HuH-7.5 (cell line): ENCODE data around the gene NVL.
"Not testable (repeated sequence)": the region's sequence is repeated elsewhere in the genome, so short reads cannot be mapped to it uniquely, and the experiment has no call there.

Source experiments
- DNase-seq: peaks from one replicate; pipeline ENCODE4 v3.0.0; 2011; ENCODE audit warnings: low spot score

NVL gene

DNA sequence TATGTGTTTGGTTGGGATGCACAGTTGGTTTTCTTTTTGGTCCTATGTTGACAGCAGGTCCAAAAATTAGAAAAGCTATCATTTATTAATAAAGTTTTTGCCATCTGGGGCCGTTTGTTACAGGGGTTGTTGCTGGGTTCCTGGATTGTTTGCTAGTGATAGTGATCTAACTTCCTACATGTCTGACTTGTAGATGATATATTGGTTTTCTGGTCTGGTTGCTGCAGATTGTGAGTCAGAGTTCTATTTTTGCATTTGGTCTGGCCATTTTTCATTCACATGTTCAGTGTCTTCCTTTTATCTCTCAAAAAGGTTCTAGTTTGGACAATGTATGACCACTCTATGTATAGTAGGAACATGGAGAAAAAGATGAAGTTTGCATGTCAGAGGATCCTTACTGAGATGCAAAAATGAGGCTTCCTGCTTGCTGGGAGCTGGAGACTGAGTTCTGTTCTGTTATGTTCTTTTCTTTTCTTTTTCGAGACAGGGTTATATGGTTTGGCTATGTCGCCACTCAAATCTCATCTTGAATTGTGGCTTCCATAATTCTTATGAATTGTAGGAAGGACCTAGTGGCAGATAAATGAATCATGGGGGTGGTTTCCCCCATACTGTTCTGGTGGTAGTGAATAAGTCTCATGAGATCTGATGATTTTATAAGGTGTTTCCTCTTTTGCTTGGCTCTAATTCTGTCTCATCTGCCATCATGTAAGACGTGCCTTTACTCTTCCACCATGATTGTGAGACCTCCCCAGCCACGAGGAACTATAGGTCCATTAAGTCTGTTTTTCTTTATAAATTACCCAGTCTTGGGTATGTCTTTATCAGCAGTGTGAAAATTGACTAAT, 4.2 kb upstream of the NVL start:
- DNase-seq = no peak

DNA sequence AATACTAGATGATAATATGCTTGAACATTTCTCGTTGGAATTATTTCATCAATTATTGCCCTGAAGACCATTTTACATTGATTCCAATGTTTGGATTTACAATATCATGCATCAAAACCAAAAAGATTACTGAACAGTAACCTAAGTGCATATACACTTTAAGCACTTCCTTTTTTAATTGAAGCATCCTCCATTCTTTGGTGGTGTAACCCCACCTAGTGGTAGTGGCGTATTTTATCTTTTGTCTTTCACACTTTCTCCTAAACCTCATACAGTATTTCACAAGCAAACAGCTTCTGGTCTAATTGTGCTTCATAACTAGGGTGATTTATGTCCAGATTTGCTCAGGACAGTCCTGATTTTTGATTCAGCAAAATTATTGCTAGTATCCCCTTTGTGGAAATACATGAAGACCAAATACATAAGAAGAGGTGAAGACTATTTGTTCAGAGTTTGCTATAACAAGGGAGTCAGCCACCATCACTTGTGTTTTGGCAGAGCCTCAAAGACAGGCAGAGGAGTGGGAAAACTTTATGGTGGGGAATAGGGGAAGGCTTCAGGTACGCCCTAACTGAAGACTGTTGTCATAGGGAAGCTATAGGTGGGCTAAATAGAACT, 3.4 kb upstream of the NVL start:
- peak; percentile 18 for DNase-seq

DNA sequence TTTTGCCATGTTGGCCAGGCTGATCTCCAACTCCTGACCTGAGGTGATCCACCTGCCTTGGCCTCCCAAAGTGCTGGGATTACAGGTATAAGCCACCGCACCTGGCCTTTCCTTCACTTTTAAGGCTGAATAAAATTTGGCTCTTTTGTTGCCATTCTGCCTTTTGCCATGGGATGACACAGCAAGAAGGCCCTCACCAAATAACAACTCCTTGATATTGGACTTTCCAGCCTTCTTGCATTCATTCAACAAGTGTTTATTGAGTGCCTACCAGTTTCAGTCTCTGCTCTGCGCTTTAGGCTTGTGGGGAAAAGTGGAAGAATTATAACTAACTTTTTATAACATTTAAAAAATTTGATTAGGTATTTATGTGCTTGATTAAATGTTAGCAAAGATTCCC, 1.9 kb upstream of the NVL start:
- DNase-seq = no peak

DNA sequence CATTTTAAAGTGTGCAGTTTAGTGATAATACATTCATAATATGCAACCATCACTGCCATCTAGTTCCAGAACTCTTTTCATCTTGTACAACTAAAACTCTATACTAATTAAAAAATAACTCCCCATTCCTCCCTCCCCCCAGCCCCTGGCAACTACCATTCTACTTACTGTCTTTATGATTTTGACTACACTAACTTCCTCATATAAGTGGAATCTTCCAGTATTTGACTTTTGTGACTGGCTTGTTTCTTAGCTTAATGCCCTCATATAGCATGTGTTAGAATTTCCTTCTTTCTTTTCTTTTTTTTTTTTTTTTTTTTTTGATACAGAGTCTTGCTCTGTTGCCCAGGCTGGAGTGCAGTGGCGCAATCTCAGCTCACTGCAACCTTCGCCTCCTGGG, 1.4 kb upstream of the NVL start:
- no peak for DNase-seq

DNA sequence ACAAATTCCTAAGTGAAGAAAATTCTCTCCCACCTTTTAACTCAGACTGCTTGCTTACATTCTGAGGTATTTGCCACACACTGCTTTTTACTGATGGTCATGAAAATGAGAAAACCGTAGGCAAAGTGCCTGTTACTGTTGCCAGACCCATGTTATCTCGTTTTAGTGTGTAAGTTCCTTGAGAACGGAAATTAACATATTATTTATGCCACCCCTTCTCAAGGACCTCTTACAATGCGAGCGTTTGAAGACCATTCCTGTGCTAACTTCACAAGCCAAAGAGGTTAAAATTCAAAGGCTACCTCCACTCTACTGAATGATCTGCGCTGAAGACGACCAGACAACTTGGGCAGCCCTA, 509 bp downstream of the NVL start:
- DNase-seq = no peak

DNA sequence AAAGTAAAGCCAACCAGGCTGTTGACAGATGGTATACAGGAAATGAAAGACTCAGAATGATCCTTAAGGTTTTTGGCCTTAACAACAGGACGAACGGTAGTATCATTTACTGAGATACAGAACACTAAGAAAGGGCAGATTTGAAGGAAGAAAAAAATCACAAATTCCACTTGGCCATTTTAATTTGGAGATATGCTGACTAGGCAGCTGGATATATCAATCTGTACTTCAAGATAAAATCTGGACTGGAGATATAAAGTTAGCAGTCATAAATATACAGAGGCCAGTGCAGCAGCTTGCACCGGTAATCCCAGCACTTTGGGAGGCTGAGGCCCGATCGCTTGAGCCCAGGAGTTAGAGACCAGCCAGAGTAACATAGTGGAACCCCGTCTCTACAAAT, 1.3 kb downstream of the NVL start:
- no peak for DNase-seq

DNA sequence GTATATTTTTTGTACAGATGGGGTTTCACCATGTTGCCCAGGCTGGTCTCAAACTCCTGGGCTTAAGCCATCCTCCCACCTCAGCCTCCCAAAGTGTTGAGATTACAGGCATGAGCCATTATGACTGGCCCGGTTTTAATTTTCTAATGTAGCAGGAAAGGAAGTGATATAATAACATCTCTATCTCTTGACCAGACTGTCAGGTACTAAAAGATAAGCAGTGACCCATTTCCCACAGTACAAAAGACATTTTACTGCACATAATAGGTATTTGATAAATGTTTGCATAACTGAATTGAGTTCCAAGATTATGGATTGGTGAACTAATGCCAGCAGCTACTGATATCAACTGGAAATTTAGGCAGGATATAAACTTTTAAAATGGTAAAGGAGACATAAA, 4.0 kb downstream of the NVL start:
- no peak for DNase-seq

DNA sequence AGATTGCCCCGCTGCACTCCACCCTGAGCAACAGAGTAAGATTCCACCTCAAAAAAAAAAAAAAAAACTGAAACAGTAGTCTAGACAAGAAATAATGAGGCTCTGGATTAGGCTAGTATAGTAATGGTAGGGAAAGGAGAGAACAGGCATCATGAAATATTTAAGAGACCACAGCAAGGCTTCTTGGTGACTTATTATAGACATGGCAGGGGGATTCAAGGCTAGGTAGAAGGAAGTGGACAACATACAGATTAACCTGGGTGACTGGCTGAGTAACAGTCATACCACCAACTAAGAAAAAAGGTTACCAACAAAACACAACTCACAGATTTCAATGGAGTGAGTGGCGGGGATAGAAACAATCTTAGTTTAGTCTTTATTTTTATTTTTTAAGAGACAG, 8.3 kb downstream of the NVL start:
- no peak for DNase-seq

DNA sequence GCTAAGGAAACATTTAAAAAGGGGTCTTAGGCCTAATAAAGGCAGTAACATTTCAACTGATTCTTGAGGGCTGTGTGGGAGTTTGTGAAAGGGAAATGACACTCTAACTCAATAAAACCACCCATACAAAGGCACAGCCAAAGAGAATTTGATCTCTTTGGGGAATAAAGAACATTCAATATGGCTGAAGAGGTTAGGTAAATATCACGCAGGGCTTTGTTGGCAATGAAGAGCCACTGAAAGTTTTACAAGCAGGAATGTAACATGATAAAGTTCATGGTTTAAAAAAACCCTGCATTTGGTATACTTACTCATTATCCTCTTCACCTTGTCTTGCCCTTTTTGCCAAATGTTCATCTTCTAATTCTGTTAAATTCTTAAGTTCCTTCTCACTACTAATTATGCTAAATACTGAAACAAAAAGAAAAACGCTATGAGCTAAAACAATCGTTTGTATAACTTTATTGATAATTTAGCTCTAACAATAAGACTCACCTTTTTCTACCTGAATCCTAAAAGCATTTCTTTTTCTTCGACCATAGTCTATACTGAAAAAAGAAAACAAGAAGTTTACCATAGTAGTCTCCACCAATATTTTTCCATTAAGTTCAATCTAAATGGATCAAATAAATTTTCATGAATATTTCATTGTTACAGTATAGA, 12.5 kb downstream of the NVL start:
- DNase-seq = no peak

DNA sequence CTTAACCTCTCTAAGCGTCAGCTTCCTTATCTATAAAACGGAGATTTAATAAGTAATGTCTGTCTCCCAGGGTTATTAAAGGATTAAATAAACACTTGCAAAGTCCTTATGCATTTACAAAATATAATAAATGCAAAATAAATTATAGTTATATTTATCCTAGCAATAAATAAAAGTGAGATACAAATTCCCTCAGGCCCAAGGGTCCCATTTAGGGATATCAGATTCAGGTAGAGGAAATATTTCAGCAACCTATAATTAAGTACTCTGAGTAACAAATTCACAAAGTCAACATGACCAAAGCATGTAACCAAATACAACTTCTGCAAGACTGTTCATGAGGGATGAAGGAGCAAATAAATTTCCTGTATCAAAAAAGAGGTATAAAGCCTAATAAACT, 17.9 kb downstream of the NVL start:
- no peak for DNase-seq

DNA sequence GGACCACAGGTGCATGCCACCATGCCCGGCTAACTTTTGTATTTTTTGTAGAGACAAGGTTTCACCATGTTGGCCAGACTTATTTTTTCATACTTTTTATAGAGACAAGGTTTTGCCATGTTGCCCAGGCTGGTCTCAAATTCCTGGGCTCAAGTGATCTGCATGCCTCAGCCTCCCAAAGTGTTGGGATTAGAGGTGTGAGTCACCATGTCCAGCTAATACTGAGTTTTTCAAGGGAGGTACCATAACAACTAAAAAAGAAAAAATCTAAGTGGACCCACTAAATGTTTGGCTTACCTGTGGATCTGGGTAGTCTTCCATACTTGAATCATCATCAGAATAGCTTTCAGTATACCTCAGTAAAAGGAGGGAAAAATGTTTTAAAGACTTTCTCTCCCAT, 18.5 kb downstream of the NVL start:
- not testable (repeated sequence) for DNase-seq

DNA sequence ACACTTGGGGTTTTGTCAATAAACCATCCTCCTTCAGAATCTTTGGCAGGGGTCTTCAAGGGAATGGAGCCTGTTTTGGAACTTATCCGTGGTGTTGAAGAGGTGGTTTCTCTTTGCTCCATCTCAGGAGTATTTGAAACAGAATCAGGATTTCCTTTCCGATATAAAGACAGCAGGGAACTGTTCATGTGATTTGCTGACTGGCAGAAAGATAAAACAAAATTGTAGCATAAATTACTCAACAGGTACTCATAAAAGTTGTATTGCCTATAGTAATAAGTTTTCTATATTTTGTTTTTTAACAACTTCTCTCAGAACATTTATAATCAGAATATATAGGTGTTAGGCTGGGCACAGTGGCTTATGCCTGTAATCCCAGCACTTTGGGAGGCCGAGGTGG, 21.9 kb downstream of the NVL start:
- no peak for DNase-seq

DNA sequence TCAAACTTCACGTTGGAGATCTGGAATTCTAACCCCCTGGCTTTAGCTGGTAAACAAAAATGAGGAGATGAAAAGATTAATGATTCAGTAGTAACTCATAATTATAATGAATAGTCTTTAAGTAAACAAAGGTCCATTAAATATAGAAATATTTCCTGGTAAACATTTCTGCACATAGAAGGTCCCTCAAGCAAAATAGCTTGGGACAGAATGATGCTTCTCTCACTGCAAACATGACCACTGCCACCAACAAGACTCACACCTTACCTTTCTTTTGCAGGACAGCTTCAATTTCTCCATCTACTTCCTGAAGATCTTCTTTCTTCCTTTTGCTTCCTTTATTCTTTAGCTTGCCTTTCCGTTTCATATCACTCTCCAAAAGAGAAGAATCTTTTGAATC, 25.2 kb downstream of the NVL start:
- no peak for DNase-seq

DNA sequence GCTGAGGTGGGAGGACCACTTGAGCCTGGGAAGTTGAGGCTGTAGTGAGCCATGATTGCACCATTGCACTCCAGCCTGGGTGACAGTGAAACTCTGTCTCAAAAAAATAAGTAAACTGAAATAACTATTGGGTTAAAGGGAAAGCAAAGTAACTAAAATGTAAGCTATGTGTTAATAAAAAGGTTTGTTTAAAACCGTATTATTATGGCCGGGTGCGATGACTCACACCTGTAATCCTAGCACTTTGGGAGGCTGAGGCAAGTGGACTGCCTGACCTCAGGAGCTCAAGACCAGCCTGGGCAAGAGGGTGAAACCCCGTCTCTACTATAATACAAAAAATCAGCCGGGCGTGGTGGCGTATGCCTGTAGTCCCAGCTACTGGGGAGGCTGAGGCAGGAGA, 27.0 kb downstream of the NVL start:
- DNase-seq = no peak

DNA sequence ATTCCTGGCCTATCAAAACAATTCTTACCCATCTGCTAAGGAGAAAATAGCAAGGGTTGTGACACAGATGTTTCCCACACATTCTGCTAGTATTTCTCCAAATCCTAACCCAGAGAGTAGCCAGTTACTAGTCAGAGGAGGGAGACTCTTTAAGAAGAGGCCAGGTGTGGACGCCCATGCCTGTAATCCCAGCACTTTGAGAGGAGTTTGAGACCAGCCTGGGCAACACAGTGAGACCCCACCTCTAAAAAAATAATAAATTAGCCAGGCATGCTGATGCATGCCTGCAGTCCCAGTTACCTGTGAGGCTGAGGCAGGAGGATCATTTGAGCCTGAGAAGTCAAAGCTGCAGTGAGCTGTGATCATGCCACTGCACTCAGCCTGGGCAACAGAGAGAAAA, 28.6 kb downstream of the NVL start:
- no peak for DNase-seq

DNA sequence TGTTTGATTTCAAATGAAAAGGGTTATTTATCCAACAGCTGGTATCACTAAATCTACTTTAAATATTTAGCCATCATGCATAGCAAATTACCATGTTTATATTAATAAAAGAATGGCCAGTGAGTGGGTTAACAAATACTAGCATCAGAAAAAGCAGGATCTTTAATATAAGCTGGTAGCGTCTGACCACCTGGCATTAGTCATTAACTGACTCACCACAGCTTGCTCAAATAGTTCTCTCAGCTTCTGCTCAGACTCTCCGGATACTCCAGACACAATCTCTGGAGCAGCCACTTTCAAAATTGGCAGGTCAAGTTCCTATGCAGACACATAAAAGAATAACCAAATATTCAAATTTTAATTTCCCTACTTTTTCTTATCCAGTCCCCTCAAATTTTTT, 29.6 kb downstream of the NVL start:
- DNase-seq = no peak

DNA sequence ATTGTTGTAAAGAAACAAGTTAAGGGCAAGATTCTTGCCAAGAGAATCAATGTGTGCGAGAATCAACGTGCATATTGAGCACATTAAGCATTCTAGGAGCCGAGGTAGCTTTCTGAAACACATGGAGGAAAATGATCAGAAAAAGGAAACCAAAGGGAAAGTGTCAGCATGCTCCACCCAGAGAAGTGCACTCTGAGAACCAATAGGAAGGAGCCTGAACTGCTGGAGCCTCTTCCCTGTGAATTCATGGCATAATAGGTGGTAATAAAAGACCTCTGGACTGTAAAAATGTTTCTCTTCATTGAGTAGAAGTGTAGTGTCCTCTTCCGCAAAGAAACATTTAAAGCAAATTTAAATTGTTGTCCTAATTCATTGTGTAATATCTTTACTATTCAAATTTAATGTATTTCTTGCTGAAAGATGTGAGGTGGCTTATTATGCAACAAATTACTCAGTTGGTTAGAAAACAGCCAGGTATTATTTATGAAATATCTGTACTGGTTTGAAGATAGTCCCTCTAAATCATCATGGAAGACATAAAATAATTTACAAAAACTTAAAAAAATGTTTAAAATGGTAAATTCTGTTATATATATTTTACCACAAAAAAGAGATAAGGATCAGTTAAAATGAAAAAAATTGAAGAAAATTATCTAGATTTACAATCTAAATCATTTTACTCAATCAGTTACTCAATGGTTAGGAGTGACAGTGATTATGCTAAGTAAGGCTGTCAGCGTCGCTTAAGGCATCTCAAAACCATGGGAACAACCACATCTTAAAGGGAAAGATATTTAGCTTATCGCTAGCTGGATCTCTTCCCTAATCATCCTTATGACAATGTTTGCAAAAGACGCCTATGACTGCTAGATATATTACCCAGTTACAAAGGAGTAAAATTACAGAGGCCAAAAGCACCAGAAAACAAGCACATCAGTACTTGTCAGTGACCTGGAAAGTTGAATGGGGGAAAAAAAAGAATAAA, 31.3 kb downstream of the NVL start:
- no peak for DNase-seq

DNA sequence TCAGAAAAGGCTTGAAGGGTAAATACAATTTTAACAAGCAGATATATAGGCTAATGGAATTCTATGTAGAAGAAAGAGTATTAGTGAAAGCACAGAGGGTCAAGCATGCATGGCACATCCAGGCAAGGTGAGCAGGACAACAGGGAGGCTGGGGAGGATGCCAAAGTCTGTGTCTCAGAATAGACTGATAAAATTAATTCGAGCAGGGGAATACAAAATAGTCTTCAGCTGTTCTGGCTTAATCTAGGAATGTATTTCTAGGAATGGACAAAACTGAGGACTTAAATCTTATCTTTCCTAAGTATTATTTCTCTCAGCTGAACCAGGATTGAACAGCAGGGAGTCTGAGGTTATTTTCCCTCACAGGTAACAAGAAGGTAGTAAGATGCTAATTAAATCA, 35.2 kb downstream of the NVL start:
- no peak for DNase-seq

DNA sequence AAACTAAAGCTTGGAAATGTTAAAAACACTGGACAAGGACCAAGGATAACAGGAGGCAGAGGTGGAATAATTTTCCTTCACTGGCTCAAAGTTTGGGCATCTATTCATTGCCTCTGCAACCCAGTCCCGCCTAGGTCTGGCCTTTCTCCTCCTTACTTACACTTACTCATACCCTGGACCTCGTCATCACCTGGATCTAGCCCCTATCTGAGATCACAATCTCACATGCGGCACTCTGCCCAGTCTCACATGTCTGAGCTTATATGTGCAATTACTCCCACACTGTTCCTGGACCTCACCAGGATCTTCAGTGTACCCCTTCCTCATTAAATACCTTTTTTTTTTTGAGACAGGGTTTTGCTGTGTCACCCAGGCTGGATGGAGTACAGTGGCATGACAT, 37.6 kb downstream of the NVL start:
- DNase-seq = no peak

DNA sequence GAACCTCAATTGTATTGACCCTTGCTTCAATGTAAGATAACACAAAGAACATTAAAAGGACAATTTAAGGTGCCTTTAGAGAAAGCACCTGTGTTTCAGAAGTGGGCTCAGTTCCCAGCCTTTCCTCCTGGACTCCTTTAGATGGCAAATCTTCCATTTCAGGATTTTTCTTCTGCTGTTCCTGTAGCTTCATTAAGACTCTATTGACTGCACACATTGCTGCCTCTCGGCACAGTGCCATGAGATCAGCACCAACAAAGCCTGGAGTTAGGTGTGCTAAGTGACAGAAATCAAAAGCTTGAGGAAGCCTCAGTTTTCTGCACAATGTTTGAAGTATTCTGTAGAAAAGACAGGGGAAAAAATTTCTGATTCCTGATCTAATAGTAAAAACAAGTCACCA, 40.6 kb downstream of the NVL start:
- no peak for DNase-seq

DNA sequence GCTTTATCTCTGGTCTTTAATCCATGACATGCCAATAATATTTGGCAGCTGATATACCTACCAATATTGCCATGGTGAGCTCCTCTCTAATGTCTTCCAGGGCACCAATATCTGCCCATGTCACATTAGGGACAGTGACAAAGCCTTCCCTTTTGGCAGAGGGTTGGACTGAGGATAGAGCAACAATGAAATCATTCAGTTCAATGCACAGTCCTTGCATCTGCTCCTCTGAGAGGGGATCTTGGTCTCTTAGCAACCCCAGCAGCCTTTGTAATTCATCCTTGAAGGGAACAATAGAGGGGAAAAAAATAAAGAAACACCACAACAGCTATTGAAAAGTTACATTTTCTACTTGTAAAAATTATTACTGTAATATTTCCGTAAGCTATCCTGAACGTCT, 42.3 kb downstream of the NVL start:
- no peak for DNase-seq

DNA sequence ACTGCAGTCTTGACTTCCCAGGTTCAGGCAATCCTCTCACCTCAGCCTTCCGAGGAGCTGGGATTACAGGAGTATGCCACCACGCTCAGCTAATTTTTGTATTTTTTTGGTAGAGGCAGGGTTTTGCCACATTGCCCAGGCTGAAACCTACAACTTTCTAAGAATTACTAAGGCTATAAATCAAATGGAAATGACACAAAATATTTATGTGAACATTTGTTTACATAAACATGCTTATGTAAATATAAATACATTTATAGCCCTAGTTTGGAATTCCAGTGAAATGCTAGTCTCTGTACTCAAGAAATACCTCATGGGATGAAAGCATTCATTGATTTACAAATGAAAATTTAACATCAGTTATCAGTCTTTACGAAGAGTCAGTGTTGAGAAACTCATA, 47.8 kb downstream of the NVL start:
- DNase-seq = no peak
